Spleen (tissue), 7 donors: ENCODE data around the gene PRMT9.

Experiments used
- POLR2A ChIP-seq, 3 donors: fragments of 450-650 bp; IDR thresholded peaks; one replicate each; pipeline ENCODE4 v1.5.1; 2017; ENCODE audit warnings: antibody characterized with exemption in 3 of 3, mild to moderate bottlenecking in 1 of 3
- TF ChIP-seq, protein P1 (sequence below), 11 experiments: fragments of 200-600 bp in 7 of 11; fragments of 450-650 bp in 4 of 11; sonication (generic) in 4 of 11; IDR thresholded peaks in 8 of 11; conservative IDR thresholded peaks in 3 of 11; 1 replicate in 7 of 11; 2 replicates in 4 of 11; pipeline versions ENCODE4 v1.4.0 to v1.8.0; 2016 to 2021; ENCODE audit warnings: antibody characterized with exemption in 11 of 11, inconsistent platforms in 4 of 11, mild to moderate bottlenecking in 1 of 11
- donor health status: DM: no; HTN: no; CAD: no; lungs with moderate emphysema.
- donor health status: DM: no; HTN: no; CAD: no.
- donor health status: DM: no; HTN: no; CAD: no.

DNA sequence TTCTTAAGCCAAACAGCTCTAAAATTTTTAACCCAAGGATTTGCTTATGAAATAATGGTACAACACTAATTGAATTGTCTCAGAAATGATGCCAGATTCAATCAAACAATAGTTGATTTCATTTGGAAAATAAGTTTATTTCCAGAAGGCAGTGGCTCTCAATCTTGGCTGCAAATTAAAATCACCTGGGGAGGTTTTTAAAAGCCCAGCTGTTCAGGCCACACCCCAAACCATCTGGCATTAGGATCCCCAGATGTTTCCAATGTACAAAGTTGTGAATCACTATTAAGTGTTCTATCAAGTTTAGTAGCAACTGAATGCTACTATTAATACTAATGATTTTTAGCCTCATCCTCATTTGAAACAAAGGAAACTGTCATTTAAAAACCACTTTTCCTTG is 44.6 kb downstream of the PRMT9 start:
- TF ChIP-seq, protein P1, sequence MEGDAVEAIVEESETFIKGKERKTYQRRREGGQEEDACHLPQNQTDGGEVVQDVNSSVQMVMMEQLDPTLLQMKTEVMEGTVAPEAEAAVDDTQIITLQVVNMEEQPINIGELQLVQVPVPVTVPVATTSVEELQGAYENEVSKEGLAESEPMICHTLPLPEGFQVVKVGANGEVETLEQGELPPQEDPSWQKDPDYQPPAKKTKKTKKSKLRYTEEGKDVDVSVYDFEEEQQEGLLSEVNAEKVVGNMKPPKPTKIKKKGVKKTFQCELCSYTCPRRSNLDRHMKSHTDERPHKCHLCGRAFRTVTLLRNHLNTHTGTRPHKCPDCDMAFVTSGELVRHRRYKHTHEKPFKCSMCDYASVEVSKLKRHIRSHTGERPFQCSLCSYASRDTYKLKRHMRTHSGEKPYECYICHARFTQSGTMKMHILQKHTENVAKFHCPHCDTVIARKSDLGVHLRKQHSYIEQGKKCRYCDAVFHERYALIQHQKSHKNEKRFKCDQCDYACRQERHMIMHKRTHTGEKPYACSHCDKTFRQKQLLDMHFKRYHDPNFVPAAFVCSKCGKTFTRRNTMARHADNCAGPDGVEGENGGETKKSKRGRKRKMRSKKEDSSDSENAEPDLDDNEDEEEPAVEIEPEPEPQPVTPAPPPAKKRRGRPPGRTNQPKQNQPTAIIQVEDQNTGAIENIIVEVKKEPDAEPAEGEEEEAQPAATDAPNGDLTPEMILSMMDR (IDR thresholded peaks at IDR 0.05 in 8 of 11, conservative IDR thresholded peaks at IDR 0.05 in 3 of 11): no peak
- TF ChIP-seq POLR2A (IDR thresholded peaks at IDR 0.05): no peak
